ENCODE measurements around the gene ANO10. TPM values are rescaled to one million over a fixed set of nuclear protein-coding genes. Genes with fewer than 3 reads are reported as not detected.

ANO10 gene
- total and polyA plus RNA-seq, 8 donors, result 3.6 to 202 (median 12.5) TPM

- no peak overlapping the region for H3K4me3 ChIP-seq
- H3K27ac ChIP-seq, result no peak overlapping the region
- no peaks in the 10 kb centered on the region for H3K9me3 ChIP-seq
- H3K27me3 ChIP-seq, result no peaks in the 10 kb centered on the region
- no peaks in the 10 kb centered on the region for H3K36me3 ChIP-seq
- no peaks in the 10 kb centered on the region for H3K4me1 ChIP-seq
- TF ChIP-seq CTCF (IDR thresholded peaks at IDR 0.05) (no peak), POLR2A (IDR thresholded peaks at IDR 0.05) (no peak), EP300 (IDR thresholded peaks at IDR 0.05) (no peak), POLR2AphosphoS5 (IDR thresholded peaks at IDR 0.05) (no peak)
- no peak for DNase-seq
- intact Hi-C loops (cut with DNase I; ENCODE audit: low total_unique reads), result loop anchor here (10.0 kb wide), 1 partner anchor 46 kb away; no protein-coding TSS in a partner anchor
Measured at GRCh38 chr3:43629257-43629656, 7.4 kb upstream of the ANO10 start.

- WGBS, 5 donors, result 77 to 85% (median 80%) methylated on average over 2 of the region's 2 CpGs
- no peak for TF ChIP-seq CTCF (IDR thresholded peaks at IDR 0.05)
- no peak for TF ChIP-seq POLR2A (IDR thresholded peaks at IDR 0.05)
- TF ChIP-seq EP300 (IDR thresholded peaks at IDR 0.05), result no peak
- TF ChIP-seq POLR2AphosphoS5 (IDR thresholded peaks at IDR 0.05), result no peak
Measured at GRCh38 chr3:43627360-43627759, 5.5 kb upstream of the ANO10 start.

GRCh38 chr3:43624619-43625305 is 3.0 kb upstream of the ANO10 start:
- Histone ChIP-seq H3K36me3 (no peaks in the 10 kb centered on the region), H3K4me1 (peaks cover 0 to 21% (median 13%) of the 10 kb centered on the region in 4 donors), H3K27ac (no peak overlapping the region), H3K4me3 (no peak overlapping the region), H3K27me3 (no peaks in the 10 kb centered on the region), H3K9me3 (no peaks in the 10 kb centered on the region)
- 74 to 85% (median 79%) methylated on average over 6 of the region's 6 CpGs for WGBS, 5 donors
- TF ChIP-seq CTCF (IDR thresholded peaks at IDR 0.05) (no peak), EP300 (IDR thresholded peaks at IDR 0.05) (no peak), POLR2AphosphoS5 (IDR thresholded peaks at IDR 0.05) (no peak), POLR2A (IDR thresholded peaks at IDR 0.05) (no peak)
- intact Hi-C loops (cut with DNase I; ENCODE audit: low total_unique reads), result loop anchor here (10.0 kb wide), 1 partner anchor 50 kb away; no protein-coding TSS in a partner anchor
- no peak for DNase-seq

More at GRCh38 chr3:43627360-43627759, 5.5 kb upstream of the ANO10 start:
- Histone ChIP-seq H3K9me3 (no peaks in the 10 kb centered on the region), H3K4me3 (no peak overlapping the region), H3K27ac (no peak overlapping the region), H3K27me3 (no peaks in the 10 kb centered on the region), H3K4me1 (peaks cover 0 to 6% (median 6%) of the 10 kb centered on the region in 4 donors), H3K36me3 (no peaks in the 10 kb centered on the region)
- intact Hi-C loops (cut with DNase I; ENCODE audit: low total_unique reads), result loop anchor here (10.0 kb wide), 1 partner anchor 47 kb away; no protein-coding TSS in a partner anchor
- no peak for DNase-seq

GRCh38 chr3:43620831-43621655 is 768 bp downstream of the ANO10 start:
- WGBS, 5 donors, result 10 to 13% (median 11%) methylated on average over 24 of the region's 24 CpGs
- peak overlapping the region; percentile 86 to 95 (median 92) for H3K4me3 ChIP-seq
- H3K36me3 ChIP-seq, result no peaks in the 10 kb centered on the region
- H3K9me3 ChIP-seq, result no peaks in the 10 kb centered on the region
- intact Hi-C loops (cut with DNase I; ENCODE audit: low total_unique reads), result loop anchor here (10.0 kb wide), 1 partner anchor 54 kb away; no protein-coding TSS in a partner anchor
- peaks cover 0 to 21% (median 13%) of the 10 kb centered on the region in 4 donors for H3K4me1 ChIP-seq
- peak in 1 of 2 donors; percentile 46 for DNase-seq
- no peak for TF ChIP-seq POLR2A (IDR thresholded peaks at IDR 0.05)
- H3K27me3 ChIP-seq, result no peaks in the 10 kb centered on the region
- peak overlapping the region; percentile 73 to 90 (median 88) for H3K27ac ChIP-seq

All from stomach (tissue), 9 donors.